Progenitor cell of endocrine pancreas (in vitro differentiated cells): ENCODE results near the gene IL1F10. TPM values are rescaled to one million over a fixed set of nuclear protein-coding genes. Genes with fewer than 3 reads are reported as not detected.

Experiments
- DNase-seq: peaks from one replicate; pipeline ENCODE4 v3.0.0; 2021; ENCODE audit warnings: low spot score; ENCODE audit not compliant: unreplicated experiment
- H3K27ac Mint-ChIP-seq: 2 replicates; pipeline ENCODE4 v1.8.0; 2021; ENCODE audit warnings: mild to moderate bottlenecking, moderate library complexity, mixed read lengths
- H3K27me3 Mint-ChIP-seq: 2 replicates; pipeline ENCODE4 v1.8.0; 2021; ENCODE audit warnings: mixed read lengths
- H3K36me3 Mint-ChIP-seq: 2 replicates; pipeline ENCODE4 v1.8.0; 2022; ENCODE audit warnings: mixed read lengths; ENCODE audit not compliant: insufficient read depth
- H3K4me1 Mint-ChIP-seq: 2 replicates; pipeline ENCODE4 v1.8.0; 2021; ENCODE audit warnings: low read depth, mixed read lengths
- H3K4me3 Mint-ChIP-seq: 2 replicates; pipeline ENCODE4 v1.8.0; 2021; ENCODE audit warnings: low read depth, mild to moderate bottlenecking, moderate library complexity, mixed read lengths
- H3K9me3 Mint-ChIP-seq: 2 replicates; pipeline ENCODE4 v1.8.0; 2021; ENCODE audit warnings: low read depth, mixed read lengths
- CTCF ChIP-seq: fragments of 200-600 bp; sonication (generic); IDR thresholded peaks from one replicate; pipeline ENCODE4 v1.5.0; 2021; ENCODE audit warnings: antibody characterized with exemption, mild to moderate bottlenecking; ENCODE audit not compliant: unreplicated experiment
- total RNA-seq: library from RNA; stranded (reverse); gene quantifications from 2 replicates; pipeline ENCODE4 v1.2.1, GENCODE V29; 2021

The IL1F10 gene
- total RNA-seq, 1 donor from 2014 or later = not detected

GRCh38 chr2:113058411-113058994 lies 9.3 kb upstream of the IL1F10 start:
- no peak for DNase-seq
- peaks cover 3% of the 10 kb centered on the region for H3K4me1 Mint-ChIP-seq
- peaks cover 20% of the 10 kb centered on the region for H3K27me3 Mint-ChIP-seq
- no peak overlapping the region for H3K27ac Mint-ChIP-seq
- H3K36me3 Mint-ChIP-seq = no peaks in the 10 kb centered on the region
- TF ChIP-seq CTCF = no peak
- H3K4me3 Mint-ChIP-seq = no peak overlapping the region
- peaks cover 16% of the 10 kb centered on the region for H3K9me3 Mint-ChIP-seq

GRCh38 chr2:113058998-113059960 lies 8.5 kb upstream of the IL1F10 start, which contains the start of gene IL36RN:
Gene IL36RN (plus strand): TSS chr2:113059198. CDS start chr2:113059439, 241 bp downstream.
- H3K27me3 Mint-ChIP-seq = peaks cover 16% of the 10 kb centered on the region
- peaks cover 12% of the 10 kb centered on the region for H3K9me3 Mint-ChIP-seq
- no peak within 1 kb of the TSS for H3K4me3 Mint-ChIP-seq

GRCh38 chr2:113060396-113060795 lies 7.4 kb upstream of the IL1F10 start:
- Mint-ChIP-seq H3K27me3 (peaks cover 16% of the 10 kb centered on the region), H3K4me1 (peaks cover 3% of the 10 kb centered on the region), H3K27ac (no peak overlapping the region), H3K9me3 (peaks cover 9% of the 10 kb centered on the region), H3K4me3 (no peak overlapping the region), H3K36me3 (no peaks in the 10 kb centered on the region)
- no peak for DNase-seq
- TF ChIP-seq CTCF = no peak

More at GRCh38 chr2:113058998-113059960, 8.5 kb upstream of the IL1F10 start, which contains the start of gene IL36RN:
- Mint-ChIP-seq H3K27ac (no peak within 1 kb of the TSS), H3K4me1 (peaks cover 3% of the 10 kb centered on the region), H3K36me3 (no peaks in the 10 kb centered on the region)
- no peak for TF ChIP-seq CTCF
- DNase-seq = no peak

- Mint-ChIP-seq H3K4me1 (peaks cover 3% of the 10 kb centered on the region), H3K27me3 (peaks cover 16% of the 10 kb centered on the region), H3K36me3 (no peaks in the 10 kb centered on the region), H3K9me3 (peaks cover 7% of the 10 kb centered on the region), H3K27ac (no peak overlapping the region), H3K4me3 (no peak overlapping the region)
- DNase-seq = no peak
- no peak for TF ChIP-seq CTCF
These were observed 7.0 kb upstream of the IL1F10 start for GRCh38 chr2:113060796-113061195.

- peaks cover 5% of the 10 kb centered on the region for H3K9me3 Mint-ChIP-seq
- H3K4me3 Mint-ChIP-seq = no peak overlapping the region
- H3K36me3 Mint-ChIP-seq = no peaks in the 10 kb centered on the region
- DNase-seq = no peak
- peaks cover 3% of the 10 kb centered on the region for H3K4me1 Mint-ChIP-seq
- H3K27me3 Mint-ChIP-seq = peaks cover 15% of the 10 kb centered on the region
- no peak for TF ChIP-seq CTCF
- no peak overlapping the region for H3K27ac Mint-ChIP-seq
These were observed 6.5 kb upstream of the IL1F10 start for GRCh38 chr2:113061241-113061640.
